ENCODE results near the gene SPIN1. TPM values are rescaled to one million over a fixed set of nuclear protein-coding genes. Genes with fewer than 3 reads are reported as not detected.

SPIN1 gene
- total and polyA plus RNA-seq, 2 of the 8 experiments (the other 6 are each of a cell fraction or from before 2014, with no cell fraction given), result 69.9 to 139 TPM

- no peak for TF ChIP-seq CHD7 (IDR thresholded peaks at IDR 0.05; ENCODE audit: insufficient replicate concordance, low read length)
- no peak for TF ChIP-seq TEAD4 (IDR thresholded peaks at IDR 0.05; ENCODE audit: low read depth, low read length)
- TF ChIP-seq BRCA1 (IDR thresholded peaks at IDR 0.05; ENCODE audit: low read depth, low read length), result no peak
- TF ChIP-seq SP2 (IDR thresholded peaks at IDR 0.05; ENCODE audit: low read length), result no peak
- TF ChIP-seq PHF8 (conservative IDR thresholded peaks at IDR 0.05; ENCODE audit: low read depth, low read length), result no peak
- no peak for TF ChIP-seq ZNF274 (IDR thresholded peaks at IDR 0.05; ENCODE audit: borderline replicate concordance, extremely low read depth, low read length)
- no peak for TF ChIP-seq GTF2F1 (IDR thresholded peaks at IDR 0.05; ENCODE audit: borderline replicate concordance, low read depth, low read length)
Observed at GRCh38 chr9:88446728-88447127, 58.5 kb downstream of the SPIN1 start (continued).
